Sigmoid colon (tissue), 7 donors: Measurements from ENCODE around the gene SCN1B. TPM values are rescaled to one million over a fixed set of nuclear protein-coding genes. Genes with fewer than 3 reads are reported as not detected.

Experiments used
- DNase-seq: peaks from one replicate; pipeline ENCODE4 v3.0.0-alpha.2; 2019
- H3K27ac ChIP-seq, 4 donors: fragments of 200-600 bp; sonication (generic); one replicate each; pipeline ENCODE4 v1.5.1; 2016 to 2019; ENCODE audit warnings: mild to moderate bottlenecking in 1 of 4
- H3K27me3 ChIP-seq, 3 donors: fragments of 200-600 bp; sonication (generic); one replicate each; pipeline ENCODE4 v1.5.1; 2019; ENCODE audit warnings: mild to moderate bottlenecking in 1 of 3
- H3K36me3 ChIP-seq, 4 donors: fragments of 200-600 bp; sonication (generic); one replicate each; pipeline ENCODE4 v1.5.1; 2016 to 2019
- H3K4me1 ChIP-seq, 4 donors: fragments of 200-600 bp; sonication (generic); one replicate each; pipeline ENCODE4 v1.5.1; 2017 to 2019
- H3K4me3 ChIP-seq, 4 donors: fragments of 200-600 bp; sonication (generic); one replicate each; pipeline ENCODE4 v1.5.1; 2017 to 2019; ENCODE audit warnings: mild to moderate bottlenecking in 2 of 4, moderate library complexity in 1 of 4
- H3K9me3 ChIP-seq, 4 donors: fragments of 200-600 bp in 3 of 4; sonication (generic) in 3 of 4; one replicate each; pipeline versions ENCODE4 v1.5.1 to v1.6.1; 2013 to 2019
- EP300 ChIP-seq, 4 donors: sonication (generic); formaldehyde crosslinking; IDR thresholded peaks; one replicate each; pipeline ENCODE4 v1.6.1; 2017; ENCODE audit warnings: antibody characterized with exemption in 4 of 4
- POLR2A ChIP-seq, 2 donors: fragments of 450-650 bp; IDR thresholded peaks; one replicate each; pipeline ENCODE4 v1.6.1; 2016; ENCODE audit warnings: antibody characterized with exemption in 2 of 2, mild to moderate bottlenecking in 2 of 2, moderate library complexity in 2 of 2
- POLR2AphosphoS5 ChIP-seq, 4 donors: sonication (generic); formaldehyde crosslinking; IDR thresholded peaks; one replicate each; pipeline ENCODE4 v1.6.1; 2017; ENCODE audit warnings: antibody characterized with exemption in 4 of 4
- WGBS, 2 donors: extraction: QIAGEN DNeasy Blood & Tissue Kit; methylation state at CpG; one replicate each; pipeline ENCODE4 v1.1.7; 2013; 5-methylcytosine and 5-hydroxymethylcytosine counted together
- intact Hi-C: fragments of 100-400 bp; cut with DNase I; formaldehyde crosslinking; loops from one replicate; pipeline ENCODE4 v1.15.1; 2023
- polyA plus RNA-seq, 3 donors: library from polyadenylated mRNA; stranded (reverse); fragments of 200-250 nt; gene quantifications; one replicate each; pipeline ENCODE4 v1.2.3, GENCODE V29; 2013
- total RNA-seq, 4 donors: library from RNA; depleted of rRNA; stranded (reverse); fragments of >200 nt; gene quantifications; one replicate each; pipeline ENCODE4 v1.1.0, GENCODE V29; 2016
- TF ChIP-seq, protein P1 (sequence below), 4 experiments: fragments of 450-650 bp in 3 of 4; fragments of 200-600 bp in 1 of 4; IDR thresholded peaks; one replicate each; pipeline ENCODE4 v1.5.1; 2016 to 2019; ENCODE audit warnings: antibody characterized with exemption in 4 of 4, mild to moderate bottlenecking in 3 of 4, moderate library complexity in 2 of 4
- donor health status: healthy with polysubstance abuse.
- donor health status: Bipolar disorder and iron deficiency.
- donor health status: healthy.

SCN1B gene
- total and polyA plus RNA-seq, 7 donors = 3.0 to 10.0 (median 5.7) TPM

- intact Hi-C loops = no loop called here
- H3K27me3 ChIP-seq = no peaks in the 10 kb centered on the region
Measured at GRCh38 chr19:35076657-35077056, 46.4 kb downstream of the SCN1B start.

GRCh38 chr19:35077411-35078223 lies 47.3 kb downstream of the SCN1B start:
- DNase-seq = no peak
- Histone ChIP-seq H3K4me3 (no peak overlapping the region), H3K36me3 (no peaks in the 10 kb centered on the region), H3K4me1 (no peaks in the 10 kb centered on the region), H3K9me3 (no peaks in the 10 kb centered on the region), H3K27ac (no peak overlapping the region), H3K27me3 (no peaks in the 10 kb centered on the region)
- TF ChIP-seq EP300 (IDR thresholded peaks at IDR 0.05) (no peak), POLR2A (IDR thresholded peaks at IDR 0.05) (no peak), POLR2AphosphoS5 (IDR thresholded peaks at IDR 0.05) (no peak)
- TF ChIP-seq, protein P1, sequence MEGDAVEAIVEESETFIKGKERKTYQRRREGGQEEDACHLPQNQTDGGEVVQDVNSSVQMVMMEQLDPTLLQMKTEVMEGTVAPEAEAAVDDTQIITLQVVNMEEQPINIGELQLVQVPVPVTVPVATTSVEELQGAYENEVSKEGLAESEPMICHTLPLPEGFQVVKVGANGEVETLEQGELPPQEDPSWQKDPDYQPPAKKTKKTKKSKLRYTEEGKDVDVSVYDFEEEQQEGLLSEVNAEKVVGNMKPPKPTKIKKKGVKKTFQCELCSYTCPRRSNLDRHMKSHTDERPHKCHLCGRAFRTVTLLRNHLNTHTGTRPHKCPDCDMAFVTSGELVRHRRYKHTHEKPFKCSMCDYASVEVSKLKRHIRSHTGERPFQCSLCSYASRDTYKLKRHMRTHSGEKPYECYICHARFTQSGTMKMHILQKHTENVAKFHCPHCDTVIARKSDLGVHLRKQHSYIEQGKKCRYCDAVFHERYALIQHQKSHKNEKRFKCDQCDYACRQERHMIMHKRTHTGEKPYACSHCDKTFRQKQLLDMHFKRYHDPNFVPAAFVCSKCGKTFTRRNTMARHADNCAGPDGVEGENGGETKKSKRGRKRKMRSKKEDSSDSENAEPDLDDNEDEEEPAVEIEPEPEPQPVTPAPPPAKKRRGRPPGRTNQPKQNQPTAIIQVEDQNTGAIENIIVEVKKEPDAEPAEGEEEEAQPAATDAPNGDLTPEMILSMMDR (IDR thresholded peaks at IDR 0.05) = no peak
- intact Hi-C loops = no loop called here
- 86 to 91% methylated on average over 17 of the region's 17 CpGs for WGBS, 2 donors

More at GRCh38 chr19:35076657-35077056, 46.4 kb downstream of the SCN1B start:
- no peak for DNase-seq
- 57 to 67% methylated on average over 8 of the region's 8 CpGs for WGBS, 2 donors
- no peaks in the 10 kb centered on the region for H3K36me3 ChIP-seq
- no peak overlapping the region for H3K27ac ChIP-seq
- TF ChIP-seq EP300 (IDR thresholded peaks at IDR 0.05) (no peak), POLR2AphosphoS5 (IDR thresholded peaks at IDR 0.05) (no peak), POLR2A (IDR thresholded peaks at IDR 0.05) (no peak)
- TF ChIP-seq, protein P1 (IDR thresholded peaks at IDR 0.05) = no peak
- no peaks in the 10 kb centered on the region for H3K9me3 ChIP-seq
- H3K4me1 ChIP-seq = no peaks in the 10 kb centered on the region
- H3K4me3 ChIP-seq = no peak overlapping the region

GRCh38 chr19:35079826-35080225 lies 49.6 kb downstream of the SCN1B start:
- Histone ChIP-seq H3K4me1 (no peaks in the 10 kb centered on the region), H3K27me3 (no peaks in the 10 kb centered on the region), H3K4me3 (no peak overlapping the region), H3K9me3 (no peaks in the 10 kb centered on the region), H3K27ac (no peak overlapping the region), H3K36me3 (no peaks in the 10 kb centered on the region)
- intact Hi-C loops = no loop called here
- 80 to 89% methylated on average over 14 of the region's 14 CpGs for WGBS, 2 donors
- no peak for TF ChIP-seq EP300 (IDR thresholded peaks at IDR 0.05)
- DNase-seq = no peak

DNA sequence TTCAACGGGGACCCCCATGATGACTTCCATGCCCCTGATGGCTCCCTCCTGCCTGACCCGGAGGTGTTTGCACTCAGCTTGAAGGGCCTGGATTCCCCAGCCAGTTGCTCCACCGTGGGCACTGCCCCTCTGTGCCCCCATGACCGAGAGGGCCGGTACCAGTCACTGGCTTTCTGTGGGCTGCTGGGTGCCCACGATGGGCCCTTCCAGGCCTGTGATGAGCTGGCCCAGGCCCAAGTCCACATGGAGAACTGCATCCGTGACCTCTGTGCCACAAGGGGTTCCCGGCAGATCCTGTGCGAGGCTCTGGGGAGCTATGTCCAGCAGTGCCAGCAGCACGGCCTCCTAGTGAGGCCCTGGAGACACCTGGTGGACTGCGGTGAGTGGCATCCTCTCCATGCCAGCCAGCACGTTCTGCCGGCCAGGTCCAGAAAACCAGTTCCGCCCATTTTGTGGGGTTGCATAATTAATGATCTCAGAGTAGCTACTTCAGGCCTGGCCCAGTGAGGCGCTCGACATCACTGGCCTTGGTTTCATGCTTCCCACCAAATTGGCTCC lies 50.4 kb downstream of the SCN1B start:
- Histone ChIP-seq H3K27ac (no peak overlapping the region), H3K4me1 (no peaks in the 10 kb centered on the region), H3K9me3 (no peaks in the 10 kb centered on the region), H3K36me3 (no peaks in the 10 kb centered on the region), H3K4me3 (no peak overlapping the region), H3K27me3 (no peaks in the 10 kb centered on the region)
- TF ChIP-seq POLR2AphosphoS5 (IDR thresholded peaks at IDR 0.05) = no peak
- TF ChIP-seq EP300 (IDR thresholded peaks at IDR 0.05) = no peak
- TF ChIP-seq POLR2A (IDR thresholded peaks at IDR 0.05) = no peak
- TF ChIP-seq, protein P1 (IDR thresholded peaks at IDR 0.05) = no peak
- 82 to 91% methylated on average over 16 of the region's 16 CpGs for WGBS, 2 donors
- intact Hi-C loops = no loop called here
- no peak for DNase-seq

DNA sequence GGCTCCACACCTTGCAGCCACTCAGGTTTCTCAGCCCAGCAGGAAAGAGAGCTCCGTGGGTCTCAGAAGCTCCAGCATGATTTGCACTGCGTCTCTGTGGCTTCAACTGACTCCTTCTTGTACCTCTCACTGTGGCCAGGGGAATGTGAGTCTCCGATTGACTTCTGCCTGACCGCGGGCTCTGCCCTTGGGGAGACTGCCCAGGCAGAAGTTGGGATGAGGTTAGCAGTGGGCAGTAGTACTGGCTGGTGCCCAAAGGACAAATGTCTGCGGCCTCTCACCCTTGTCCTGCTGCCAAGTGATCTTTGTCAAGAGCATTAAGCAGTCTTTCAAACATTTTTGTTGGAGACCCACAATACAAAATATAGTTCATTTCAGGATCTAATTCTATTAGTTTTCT lies 50.9 kb downstream of the SCN1B start:
- H3K4me1 ChIP-seq = no peaks in the 10 kb centered on the region
- no peak for DNase-seq
- 88 to 90% methylated on average over 6 of the region's 6 CpGs for WGBS, 2 donors
- TF ChIP-seq, protein P1 (IDR thresholded peaks at IDR 0.05) = no peak
- TF ChIP-seq POLR2AphosphoS5 (IDR thresholded peaks at IDR 0.05) (no peak), EP300 (IDR thresholded peaks at IDR 0.05) (no peak), POLR2A (IDR thresholded peaks at IDR 0.05) (no peak)
- no peak overlapping the region for H3K4me3 ChIP-seq
- H3K36me3 ChIP-seq = no peaks in the 10 kb centered on the region
- H3K27ac ChIP-seq = no peak overlapping the region
- H3K9me3 ChIP-seq = no peaks in the 10 kb centered on the region
- intact Hi-C loops = no loop called here
- no peaks in the 10 kb centered on the region for H3K27me3 ChIP-seq
